RWPE2 (cell line): ENCODE measurements around the gene ETNK2.

Experiments used
- ATAC-seq: fragments of 200-7000 bp; cut with Tn5 transposase; 3 replicates; pipeline ENCODE4 v1.9.1; 2021; ENCODE audit warnings: low read depth
- DNase-seq: peaks from one replicate; pipeline ENCODE4 v3.0.0-alpha.2; 2020; ENCODE audit warnings: low spot score
- H3K27ac ChIP-seq: fragments of 450-650 bp; 2 replicates; pipeline ENCODE4 v1.5.1; 2017; ENCODE audit warnings: mild to moderate bottlenecking; ENCODE audit not compliant: poor library complexity, severe bottlenecking
- H3K27me3 ChIP-seq: fragments of 250-450 bp; sonication (Bioruptor Pico); 2 replicates; pipeline ENCODE4 v1.5.1; 2021; ENCODE audit warnings: mild to moderate bottlenecking, moderate library complexity; ENCODE audit not compliant: insufficient read depth, poor library complexity, severe bottlenecking
- H3K36me3 ChIP-seq: fragments of 250-450 bp; sonication (Bioruptor Pico); 2 replicates; pipeline ENCODE4 v1.5.1; 2020; ENCODE audit warnings: low read depth, mild to moderate bottlenecking, moderate library complexity
- H3K4me1 ChIP-seq: fragments of 250-450 bp; sonication (Bioruptor Pico); 2 replicates; pipeline ENCODE4 v1.5.1; 2021; ENCODE audit warnings: mild to moderate bottlenecking, moderate library complexity; ENCODE audit not compliant: insufficient read depth, poor library complexity, severe bottlenecking
- H3K4me3 ChIP-seq: fragments of 250-450 bp; sonication (Bioruptor Pico); 2 replicates; pipeline ENCODE4 v1.5.1; 2021; ENCODE audit warnings: mild to moderate bottlenecking, moderate library complexity; ENCODE audit not compliant: severe bottlenecking
- H3K9me3 ChIP-seq: fragments of 250-450 bp; sonication (Bioruptor Pico); 2 replicates; pipeline ENCODE4 v1.5.1; 2021; ENCODE audit warnings: mild to moderate bottlenecking, moderate library complexity; ENCODE audit not compliant: severe bottlenecking
- TF ChIP-seq, protein P1 (sequence below): fragments of 450-650 bp; IDR thresholded peaks from one replicate; pipeline ENCODE4 v1.5.1; 2017; ENCODE audit warnings: mild to moderate bottlenecking, moderate library complexity; ENCODE audit not compliant: poor library complexity, severe bottlenecking

ETNK2 gene

DNA sequence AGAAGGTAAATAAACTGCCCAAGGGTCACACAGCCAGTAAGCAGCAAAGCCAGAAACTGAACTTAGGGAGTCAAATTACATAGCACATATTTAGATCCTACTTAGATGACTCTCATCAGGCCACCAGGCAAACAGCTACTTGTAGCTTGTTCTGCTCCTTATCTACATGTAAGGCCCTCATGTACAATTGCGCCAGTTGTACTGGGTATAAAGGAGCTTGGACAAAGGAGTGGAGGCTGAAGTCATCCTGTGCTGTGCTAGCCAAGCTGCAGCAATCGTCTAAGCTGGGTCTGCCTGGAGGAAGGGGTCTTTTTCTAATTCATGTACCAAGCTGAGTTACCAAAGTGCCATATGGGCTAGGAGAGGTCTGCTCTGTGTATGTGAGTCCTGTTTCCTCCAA is 12.8 kb downstream of the ETNK2 start:
- no peak overlapping the region for H3K27ac ChIP-seq
- no peaks in the 10 kb centered on the region for H3K4me1 ChIP-seq
- H3K27me3 ChIP-seq: no peaks in the 10 kb centered on the region
- no peaks in the 10 kb centered on the region for H3K9me3 ChIP-seq
- ATAC-seq (no peak), DNase-seq (no peak)
- H3K36me3 ChIP-seq: peaks cover 16% of the 10 kb centered on the region
- no peak overlapping the region for H3K4me3 ChIP-seq
- TF ChIP-seq, protein P1, sequence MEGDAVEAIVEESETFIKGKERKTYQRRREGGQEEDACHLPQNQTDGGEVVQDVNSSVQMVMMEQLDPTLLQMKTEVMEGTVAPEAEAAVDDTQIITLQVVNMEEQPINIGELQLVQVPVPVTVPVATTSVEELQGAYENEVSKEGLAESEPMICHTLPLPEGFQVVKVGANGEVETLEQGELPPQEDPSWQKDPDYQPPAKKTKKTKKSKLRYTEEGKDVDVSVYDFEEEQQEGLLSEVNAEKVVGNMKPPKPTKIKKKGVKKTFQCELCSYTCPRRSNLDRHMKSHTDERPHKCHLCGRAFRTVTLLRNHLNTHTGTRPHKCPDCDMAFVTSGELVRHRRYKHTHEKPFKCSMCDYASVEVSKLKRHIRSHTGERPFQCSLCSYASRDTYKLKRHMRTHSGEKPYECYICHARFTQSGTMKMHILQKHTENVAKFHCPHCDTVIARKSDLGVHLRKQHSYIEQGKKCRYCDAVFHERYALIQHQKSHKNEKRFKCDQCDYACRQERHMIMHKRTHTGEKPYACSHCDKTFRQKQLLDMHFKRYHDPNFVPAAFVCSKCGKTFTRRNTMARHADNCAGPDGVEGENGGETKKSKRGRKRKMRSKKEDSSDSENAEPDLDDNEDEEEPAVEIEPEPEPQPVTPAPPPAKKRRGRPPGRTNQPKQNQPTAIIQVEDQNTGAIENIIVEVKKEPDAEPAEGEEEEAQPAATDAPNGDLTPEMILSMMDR: no peak

DNA sequence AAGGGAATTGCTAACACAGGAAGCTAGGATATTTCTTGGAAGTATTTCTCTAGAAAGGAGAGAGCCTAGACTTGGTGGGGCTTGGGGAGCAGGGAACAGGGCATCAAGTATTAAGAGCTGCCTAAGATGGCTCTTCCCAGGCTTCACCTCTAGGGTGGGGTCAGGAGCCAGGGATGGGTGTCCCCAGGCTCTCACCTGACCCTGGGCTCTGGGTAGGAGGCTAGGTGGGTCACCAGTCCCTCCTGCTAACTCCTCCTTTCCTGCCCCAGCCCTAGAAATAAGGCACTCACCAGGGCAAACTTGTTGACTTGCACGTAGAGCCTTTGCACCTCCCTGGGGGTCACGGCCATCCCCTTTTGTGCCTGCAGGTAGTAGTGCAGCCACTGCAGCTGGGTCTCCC is 15.0 kb downstream of the ETNK2 start:
- Histone ChIP-seq H3K4me1 (peaks cover under 1% of the 10 kb centered on the region), H3K36me3 (peaks cover 16% of the 10 kb centered on the region), H3K4me3 (no peak overlapping the region), H3K27me3 (no peaks in the 10 kb centered on the region), H3K27ac (no peak overlapping the region), H3K9me3 (no peaks in the 10 kb centered on the region)
- no peak for ATAC-seq
- TF ChIP-seq, protein P1: no peak
- no peak for DNase-seq

DNA sequence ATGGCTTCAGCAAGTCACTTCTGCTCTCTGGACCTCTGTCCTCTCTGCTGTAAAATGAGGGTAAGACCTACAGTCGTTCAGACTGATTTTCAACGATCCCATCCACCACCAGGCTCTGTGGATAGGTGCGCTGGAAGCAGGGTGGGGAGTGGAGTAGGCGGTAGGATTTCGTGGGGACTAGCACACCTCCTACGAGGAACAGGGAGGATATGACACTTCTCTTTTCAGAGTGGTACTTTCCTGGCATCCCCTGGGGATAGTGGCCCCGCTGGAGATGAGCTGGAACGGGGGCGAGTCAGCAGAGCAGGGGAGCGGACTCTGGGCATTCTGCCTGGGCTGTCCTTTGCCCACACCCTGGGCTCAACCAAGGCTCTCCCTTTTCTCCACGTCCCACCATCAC is 17.7 kb downstream of the ETNK2 start:
- no peak overlapping the region for H3K4me3 ChIP-seq
- DNase-seq (no peak), ATAC-seq (no peak)
- peaks cover 6% of the 10 kb centered on the region; the same call in 1 of the 2 replicates for H3K36me3 ChIP-seq
- peaks cover 27% of the 10 kb centered on the region for H3K4me1 ChIP-seq
- no peaks in the 10 kb centered on the region for H3K27me3 ChIP-seq
- no peak overlapping the region for H3K27ac ChIP-seq
- no peaks in the 10 kb centered on the region for H3K9me3 ChIP-seq
- TF ChIP-seq, protein P1: no peak

DNA sequence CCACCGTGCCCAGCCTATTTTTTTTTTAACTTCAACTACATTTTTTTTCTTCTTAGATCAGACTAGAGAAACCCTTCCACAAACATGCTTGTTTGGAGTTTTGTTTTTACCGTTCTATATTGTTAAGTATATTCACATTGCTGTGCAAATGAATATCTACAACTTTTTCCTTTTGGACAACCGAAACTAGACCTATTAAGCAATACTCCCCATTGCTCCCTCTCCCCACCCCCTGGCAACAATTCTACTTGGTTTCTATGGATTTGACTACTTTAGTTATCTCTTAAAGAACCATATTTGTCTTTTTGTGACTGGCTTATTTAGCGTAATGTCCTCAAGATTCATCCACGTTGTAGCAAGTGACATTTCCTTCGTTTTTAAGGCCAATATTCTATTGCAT is 19.1 kb downstream of the ETNK2 start:
- no peaks in the 10 kb centered on the region for H3K36me3 ChIP-seq
- DNase-seq (no peak), ATAC-seq (no peak)
- TF ChIP-seq, protein P1: no peak
- no peak overlapping the region for H3K4me3 ChIP-seq
- no peaks in the 10 kb centered on the region for H3K27me3 ChIP-seq
- peaks cover 27% of the 10 kb centered on the region for H3K4me1 ChIP-seq
- H3K9me3 ChIP-seq: no peaks in the 10 kb centered on the region
- H3K27ac ChIP-seq: no peak overlapping the region

DNA sequence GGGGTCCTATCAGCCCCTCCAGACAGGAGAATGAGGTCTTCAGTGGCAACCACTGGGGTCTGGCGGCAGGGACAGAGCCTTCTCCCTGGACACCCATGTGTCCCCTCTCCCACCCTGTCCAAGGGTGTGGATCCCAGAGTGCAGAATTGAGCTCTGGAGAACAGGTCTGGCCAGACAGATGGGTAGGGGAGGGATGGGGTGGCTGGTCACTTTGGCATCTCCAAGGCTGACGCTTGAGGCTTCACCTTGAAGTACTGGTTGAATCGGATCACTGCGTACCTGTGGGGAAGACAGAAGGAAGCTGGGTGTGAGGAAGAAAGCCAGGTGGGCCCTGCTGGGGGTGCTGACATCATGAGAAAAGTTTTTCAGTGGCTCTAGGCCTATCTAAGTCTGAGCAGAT is 19.9 kb downstream of the ETNK2 start:
- no peak overlapping the region for H3K4me3 ChIP-seq
- H3K9me3 ChIP-seq: no peaks in the 10 kb centered on the region
- no peaks in the 10 kb centered on the region for H3K27me3 ChIP-seq
- TF ChIP-seq, protein P1: no peak
- no peaks in the 10 kb centered on the region for H3K36me3 ChIP-seq
- no peak for ATAC-seq
- no peak for DNase-seq
- H3K4me1 ChIP-seq: peaks cover 31% of the 10 kb centered on the region
- H3K27ac ChIP-seq: peak overlapping the region; percentile 83
